ENCODE data around the gene APBB2. TPM values are rescaled to one million over a fixed set of nuclear protein-coding genes. Genes with fewer than 3 reads are reported as not detected.

Gene APBB2
- total and polyA plus RNA-seq, 2 of the 8 experiments (the other 6 are each of a cell fraction or from before 2014, with no cell fraction given), result 58.7 to 59.4 TPM

DNA sequence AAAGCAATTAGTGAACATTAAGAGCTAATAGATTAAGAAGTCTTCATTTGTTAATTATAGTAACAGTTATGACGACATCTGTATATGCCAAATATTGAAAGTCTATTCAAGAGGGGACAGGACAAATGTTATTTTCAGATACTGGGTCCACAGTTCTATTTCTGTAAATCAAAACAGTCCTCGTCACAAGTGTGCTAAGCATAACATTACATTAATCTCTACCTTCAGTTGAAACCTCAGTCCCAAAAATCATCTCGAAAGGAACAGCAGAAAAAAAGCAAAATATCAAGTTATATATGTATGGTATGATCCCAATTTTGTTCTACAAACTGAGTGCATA is 70.3 kb downstream of the APBB2 start:
- Histone ChIP-seq H3K4me1 (replicated peaks in 1 of 4; ENCODE audit: control insufficient read depth in 3 of 4, insufficient read depth in 4 of 4, low read length in 3 of 4) (peaks cover 2 to 11% (median 8%) of the 10 kb centered on the region in 4 experiments; a peak in 4 of 7 replicates), H3K27ac (ENCODE audit: low read depth, low read length) (no peak overlapping the region), H2BK12ac (ENCODE audit: low read depth, low read length) (no peak overlapping the region), H3K9me3 (ENCODE audit: insufficient read depth in 2 of 2, low read depth in 1 of 2, low read length in 1 of 2) (no peaks in the 10 kb centered on the region), H2BK5ac (ENCODE audit: low read depth, low read length) (no peak overlapping the region), H2BK20ac (ENCODE audit: low read length) (no peak overlapping the region), H3K4me3 (ENCODE audit: extremely low read depth in 1 of 4, insufficient read depth in 2 of 4, low read depth in 3 of 4, low read length in 4 of 4) (no peak overlapping the region), H2AK5ac (ENCODE audit: low read depth, low read length) (no peak overlapping the region), H4K20me1 (replicated peaks in 1 of 2; ENCODE audit: control insufficient read depth in 1 of 2, insufficient read depth in 2 of 2, low read length in 2 of 2) (no peaks in the 10 kb centered on the region), H2BK120ac (replicated peaks; ENCODE audit: low read depth, low read length) (no peak overlapping the region), H2BK15ac (ENCODE audit: low read length) (no peak overlapping the region), H3K18ac (ENCODE audit: extremely low read depth, low read length) (no peak overlapping the region), H4K5ac (ENCODE audit: insufficient read length, low read depth, low read length) (no peak overlapping the region), H3K23me2 (ENCODE audit: low read depth, low read length) (no peaks in the 10 kb centered on the region), H3K36me3 (ENCODE audit: control insufficient read depth in 2 of 4, insufficient read depth in 4 of 4, low read length in 3 of 4) (peaks cover 0 to 3% (median 0%) of the 10 kb centered on the region in 4 experiments; a peak in 2 of 8 replicates), H3K4ac (replicated peaks; ENCODE audit: insufficient read length, low read depth, low read length) (no peak overlapping the region), H3K14ac (ENCODE audit: insufficient read length) (no peak overlapping the region), H3K9ac (replicated peaks in 1 of 4; ENCODE audit: extremely low read depth in 1 of 4, low read depth in 3 of 4, low read length in 3 of 4) (no peak overlapping the region), H3K79me1 (ENCODE audit: low read depth, low read length) (peaks cover 3% of the 10 kb centered on the region; the same call in 1 of the 2 replicates), H3K56ac (replicated peaks; ENCODE audit: insufficient read length, low read depth, low read length) (no peak overlapping the region), H3K27me3 (replicated peaks in 1 of 4; ENCODE audit: control insufficient read depth in 3 of 4, extremely low read depth in 1 of 4, insufficient read depth in 3 of 4, low read length in 3 of 4) (no peaks in the 10 kb centered on the region), H3K79me2 (ENCODE audit: control insufficient read depth in 1 of 2, insufficient read depth in 2 of 2, low read length in 2 of 2) (peaks cover 0 to 18% of the 10 kb centered on the region in 2 experiments; a peak in 2 of 4 replicates), H2AFZ (ENCODE audit: low read length) (no peak overlapping the region), H4K91ac (replicated peaks; ENCODE audit: insufficient read length, low read length) (no peak overlapping the region), H3K4me2 (ENCODE audit: insufficient read depth in 1 of 2, low read depth in 2 of 2, low read length in 2 of 2) (no peak overlapping the region), H4K8ac (ENCODE audit: extremely low read depth, insufficient read depth, low read length) (no peak overlapping the region), H3K23ac (ENCODE audit: insufficient read length) (no peak overlapping the region)
- CTCF ChIA-PET (ENCODE audit: partially characterized antibody), result interaction anchor here (0.9 to 1.2 kb wide), 2 partner anchors 23 to 60 kb away, joined by 3 read pairs; no protein-coding TSS in a partner anchor
- TF ChIP-seq, protein P1, sequence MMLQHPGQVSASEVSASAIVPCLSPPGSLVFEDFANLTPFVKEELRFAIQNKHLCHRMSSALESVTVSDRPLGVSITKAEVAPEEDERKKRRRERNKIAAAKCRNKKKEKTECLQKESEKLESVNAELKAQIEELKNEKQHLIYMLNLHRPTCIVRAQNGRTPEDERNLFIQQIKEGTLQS (IDR thresholded peaks at IDR 0.05; ENCODE audit: insufficient read depth, low read depth, low read length), result no peak
- no peak for TF ChIP-seq SIX5 (IDR thresholded peaks at IDR 0.05; ENCODE audit: low read depth, low read length)
- no peak for TF ChIP-seq RNF2 (IDR thresholded peaks at IDR 0.05; ENCODE audit: borderline replicate concordance, low read depth, low read length, missing control alignments, poor library complexity, severe bottlenecking)
- TF ChIP-seq SP2 (IDR thresholded peaks at IDR 0.05; ENCODE audit: low read length), result no peak
- no peak for TF ChIP-seq EP300 (IDR thresholded peaks at IDR 0.05; ENCODE audit: borderline replicate concordance in 1 of 2, low read depth in 2 of 2, low read length in 2 of 2)
- no peak for TF ChIP-seq JUN (IDR thresholded peaks at IDR 0.05; ENCODE audit: low read depth, low read length)
- no peak for TF ChIP-seq HDAC6 (IDR thresholded peaks at IDR 0.05; ENCODE audit: low read depth, low read length)
- no peak for TF ChIP-seq SP1 (IDR thresholded peaks at IDR 0.05; ENCODE audit: low read depth, low read length)
- POLR2A ChIA-PET (ENCODE audit: partially characterized antibody), result interaction anchor here (0.9 kb wide), 1 partner anchor 19 kb away, joined by 3 read pairs; no protein-coding TSS in a partner anchor
- DNase-seq (ENCODE audit: low read depth in 1 of 2, low spot score in 2 of 2), result no peak
- 87% methylated on average over 3 of the region's 3 CpGs; no CpG with 5 or more reads in 1 of the 2 experiments for WGBS, 2 experiments (ENCODE audit: extremely low coverage in 1 of 2, insufficient coverage in 1 of 2, insufficient read length in 1 of 2, insufficient replicate concordance in 2 of 2, low coverage in 1 of 2, low lambda C conversion rate in 2 of 2, missing lambda C conversion rate in 1 of 2)
- FAIRE-seq, result no peak

Measured in H1 (cell line).